Measurements from ENCODE around the gene SERPINC1.

DNA sequence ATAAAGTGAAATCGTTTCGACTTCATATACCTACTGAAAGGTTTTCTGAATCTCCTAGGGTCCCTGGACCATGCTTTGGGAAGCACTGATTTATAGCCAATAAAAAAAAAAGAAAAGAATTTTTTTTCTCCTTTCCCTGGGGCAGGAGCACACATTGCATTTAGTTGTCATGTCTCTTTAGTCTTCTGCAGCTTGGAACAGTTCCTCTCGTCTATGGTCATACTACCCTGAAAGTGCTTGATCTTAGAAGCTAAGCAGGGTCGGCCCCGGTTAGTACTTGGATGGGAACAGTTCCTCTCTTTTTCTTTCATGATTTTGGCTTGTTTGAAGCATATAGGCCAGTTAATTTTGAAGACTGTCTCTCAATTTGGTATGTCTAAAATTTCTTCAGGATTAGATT lies 3.7 kb upstream of the SERPINC1 start:
- TF ChIP-seq, protein P1, sequence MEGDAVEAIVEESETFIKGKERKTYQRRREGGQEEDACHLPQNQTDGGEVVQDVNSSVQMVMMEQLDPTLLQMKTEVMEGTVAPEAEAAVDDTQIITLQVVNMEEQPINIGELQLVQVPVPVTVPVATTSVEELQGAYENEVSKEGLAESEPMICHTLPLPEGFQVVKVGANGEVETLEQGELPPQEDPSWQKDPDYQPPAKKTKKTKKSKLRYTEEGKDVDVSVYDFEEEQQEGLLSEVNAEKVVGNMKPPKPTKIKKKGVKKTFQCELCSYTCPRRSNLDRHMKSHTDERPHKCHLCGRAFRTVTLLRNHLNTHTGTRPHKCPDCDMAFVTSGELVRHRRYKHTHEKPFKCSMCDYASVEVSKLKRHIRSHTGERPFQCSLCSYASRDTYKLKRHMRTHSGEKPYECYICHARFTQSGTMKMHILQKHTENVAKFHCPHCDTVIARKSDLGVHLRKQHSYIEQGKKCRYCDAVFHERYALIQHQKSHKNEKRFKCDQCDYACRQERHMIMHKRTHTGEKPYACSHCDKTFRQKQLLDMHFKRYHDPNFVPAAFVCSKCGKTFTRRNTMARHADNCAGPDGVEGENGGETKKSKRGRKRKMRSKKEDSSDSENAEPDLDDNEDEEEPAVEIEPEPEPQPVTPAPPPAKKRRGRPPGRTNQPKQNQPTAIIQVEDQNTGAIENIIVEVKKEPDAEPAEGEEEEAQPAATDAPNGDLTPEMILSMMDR (IDR thresholded peaks at IDR 0.05; ENCODE audit: low read length) = no peak
- no peak for TF ChIP-seq EZH2 (IDR thresholded peaks at IDR 0.05; ENCODE audit: borderline replicate concordance, low read length)

All from OCI-LY1 (cell line).